Measurements from ENCODE around the gene RALB. TPM values are rescaled to one million over a fixed set of nuclear protein-coding genes. Genes with fewer than 3 reads are reported as not detected.

RALB gene
- total and polyA plus RNA-seq, 2 of the 4 experiments (the other 2 are of a cell fraction): 53.6 to 54.7 TPM

GRCh38 chr2:120222186-120223033, 30.2 kb upstream of the RALB start:
- H3K9me1 ChIP-seq (ENCODE audit: insufficient read depth, low read length): peaks cover 8% of the 10 kb centered on the region; the same call in 1 of the 2 replicates
- H2AK9ac ChIP-seq (replicated peaks; ENCODE audit: low read depth, low read length, poor library complexity): peak overlapping the region; percentile 97
- H4K8ac ChIP-seq (ENCODE audit: low read depth in 2 of 2, low read length in 2 of 2): peak overlapping the region; percentile 94 to 99
- H3K36me3 ChIP-seq (ENCODE audit: control insufficient read depth, insufficient read depth, low read length): peaks cover 7% of the 10 kb centered on the region; the same call in 1 of the 2 replicates
- intact Hi-C loops (cut with micrococcal nuclease) (no loop called here), dilution Hi-C loops (cut with HindIII; ENCODE audit: low sequenced_read_pairs, unreplicated experiment) (no loop called here), in situ Hi-C loops (cut with MboI; ENCODE audit: low sequenced_read_pairs) (no loop called here)
- H3K4me2 ChIP-seq (ENCODE audit: low read depth, low read length): peak overlapping the region; percentile 74
- 94% methylated on average over 21 of the region's 49 CpGs; no CpG with 5 or more reads in 1 of the 2 experiments for WGBS, 2 experiments (ENCODE audit: extremely low coverage in 2 of 2, insufficient read length in 1 of 2)
- peak overlapping the region; percentile 89 for H3K4ac ChIP-seq (ENCODE audit: low read depth, low read length)
- peak overlapping the region; percentile 81 for H3K4me3 ChIP-seq (ENCODE audit: insufficient read depth, low read depth, low read length)
- no peak overlapping the region for H2BK20ac ChIP-seq (ENCODE audit: low read depth, low read length)
- BruUV-seq (replicated peaks): no TSS peak
- H3K9me3 ChIP-seq (ENCODE audit: control insufficient read depth, insufficient read depth, low read length): peaks cover 7% of the 10 kb centered on the region
- no peak overlapping the region for H3K9ac ChIP-seq (ENCODE audit: low read depth, low read length)
- peak overlapping the region; percentile 33; the same call in 1 of the 2 replicates for H3K23ac ChIP-seq (ENCODE audit: low read depth, low read length)
- H3K27me3 ChIP-seq (ENCODE audit: control insufficient read depth, insufficient read depth, low read length): peaks cover under 1% of the 10 kb centered on the region; the same call in 1 of the 2 replicates
- ChIA-PET CTCF (no interaction called here), POLR2A (ENCODE audit: unreplicated experiment) (interaction anchor here (0.5 kb wide), 1 partner anchor 9 kb away, joined by 3 read pairs; no protein-coding TSS in a partner anchor)
- no peak for DNase-seq
- H2BK5ac ChIP-seq (ENCODE audit: low read depth, low read length, poor library complexity, severe bottlenecking): peak overlapping the region; percentile 95
- peak overlapping the region; percentile 89 for H4K5ac ChIP-seq (ENCODE audit: low read depth, low read length)
- H3K18ac ChIP-seq (ENCODE audit: low read depth, low read length): peak overlapping the region; percentile 20; the same call in 1 of the 2 replicates
- peak overlapping the region; percentile 36; the same call in 1 of the 2 replicates for H3K27ac ChIP-seq (ENCODE audit: insufficient read depth, low read length)
- no peak overlapping the region; the same call in 1 of the 3 replicates for H2BK15ac ChIP-seq (ENCODE audit: low read depth, low read length)
- H2AFZ ChIP-seq (replicated peaks; ENCODE audit: low read length, poor library complexity): peak overlapping the region; percentile 97
- peak overlapping the region; percentile 94 for H2AK5ac ChIP-seq (ENCODE audit: low read depth, low read length)
- H3K14ac ChIP-seq (replicated peaks; ENCODE audit: low read depth, low read length): peak overlapping the region; percentile 83
- peak overlapping the region; percentile 84 for H4K91ac ChIP-seq (ENCODE audit: insufficient read depth, low read depth, low read length)
- H3K56ac ChIP-seq (ENCODE audit: extremely low read depth, insufficient read depth, low read length): peak overlapping the region; percentile 49; the same call in 1 of the 2 replicates
- H4K20me1 ChIP-seq (ENCODE audit: insufficient read depth, low read length): no peaks in the 10 kb centered on the region; the same call in 1 of the 2 replicates
- peaks cover 12% of the 10 kb centered on the region for H3K4me1 ChIP-seq (ENCODE audit: control insufficient read depth, insufficient read depth, low read length)
- peaks cover 26 to 38% of the 10 kb centered on the region in 2 experiments for H3K79me1 ChIP-seq (ENCODE audit: low read depth in 1 of 2, low read length in 2 of 2)
- H2BK120ac ChIP-seq (ENCODE audit: low read depth, low read length): peak overlapping the region; percentile 13; the same call in 1 of the 2 replicates
- ATAC-seq (ENCODE audit: low read depth): no peak
- TF ChIP-seq RAD21 (IDR thresholded peaks at IDR 0.05; ENCODE audit: low read length): no peak
- no peak for TF ChIP-seq MAFK (IDR thresholded peaks at IDR 0.05; ENCODE audit: low read depth, low read length)
- TF ChIP-seq, protein P1, sequence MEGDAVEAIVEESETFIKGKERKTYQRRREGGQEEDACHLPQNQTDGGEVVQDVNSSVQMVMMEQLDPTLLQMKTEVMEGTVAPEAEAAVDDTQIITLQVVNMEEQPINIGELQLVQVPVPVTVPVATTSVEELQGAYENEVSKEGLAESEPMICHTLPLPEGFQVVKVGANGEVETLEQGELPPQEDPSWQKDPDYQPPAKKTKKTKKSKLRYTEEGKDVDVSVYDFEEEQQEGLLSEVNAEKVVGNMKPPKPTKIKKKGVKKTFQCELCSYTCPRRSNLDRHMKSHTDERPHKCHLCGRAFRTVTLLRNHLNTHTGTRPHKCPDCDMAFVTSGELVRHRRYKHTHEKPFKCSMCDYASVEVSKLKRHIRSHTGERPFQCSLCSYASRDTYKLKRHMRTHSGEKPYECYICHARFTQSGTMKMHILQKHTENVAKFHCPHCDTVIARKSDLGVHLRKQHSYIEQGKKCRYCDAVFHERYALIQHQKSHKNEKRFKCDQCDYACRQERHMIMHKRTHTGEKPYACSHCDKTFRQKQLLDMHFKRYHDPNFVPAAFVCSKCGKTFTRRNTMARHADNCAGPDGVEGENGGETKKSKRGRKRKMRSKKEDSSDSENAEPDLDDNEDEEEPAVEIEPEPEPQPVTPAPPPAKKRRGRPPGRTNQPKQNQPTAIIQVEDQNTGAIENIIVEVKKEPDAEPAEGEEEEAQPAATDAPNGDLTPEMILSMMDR (conservative IDR thresholded peaks at IDR 0.05; ENCODE audit: low read depth, low read length): no peak
- TF ChIP-seq BHLHE40 (IDR thresholded peaks at IDR 0.05; ENCODE audit: low read depth, low read length): no peak
- TF ChIP-seq, protein P2, sequence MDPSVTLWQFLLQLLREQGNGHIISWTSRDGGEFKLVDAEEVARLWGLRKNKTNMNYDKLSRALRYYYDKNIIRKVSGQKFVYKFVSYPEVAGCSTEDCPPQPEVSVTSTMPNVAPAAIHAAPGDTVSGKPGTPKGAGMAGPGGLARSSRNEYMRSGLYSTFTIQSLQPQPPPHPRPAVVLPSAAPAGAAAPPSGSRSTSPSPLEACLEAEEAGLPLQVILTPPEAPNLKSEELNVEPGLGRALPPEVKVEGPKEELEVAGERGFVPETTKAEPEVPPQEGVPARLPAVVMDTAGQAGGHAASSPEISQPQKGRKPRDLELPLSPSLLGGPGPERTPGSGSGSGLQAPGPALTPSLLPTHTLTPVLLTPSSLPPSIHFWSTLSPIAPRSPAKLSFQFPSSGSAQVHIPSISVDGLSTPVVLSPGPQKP (IDR thresholded peaks at IDR 0.05; ENCODE audit: borderline replicate concordance, low read depth, low read length): no peak
- no peak for TF ChIP-seq NFE2L2 (IDR thresholded peaks at IDR 0.05; ENCODE audit: low read depth, low read length)
- no peak for TF ChIP-seq CHD1 (IDR thresholded peaks at IDR 0.05; ENCODE audit: low read depth, low read length)
- TF ChIP-seq POLR2A (IDR thresholded peaks at IDR 0.05; ENCODE audit: low read depth, low read length): no peak
- no peak for TF ChIP-seq RCOR1 (IDR thresholded peaks at IDR 0.05; ENCODE audit: insufficient replicate concordance, low read length)
- TF ChIP-seq SMC3 (IDR thresholded peaks at IDR 0.05; ENCODE audit: low read depth, low read length): no peak
- no peak for TF ChIP-seq MAZ (IDR thresholded peaks at IDR 0.05; ENCODE audit: borderline replicate concordance, low read depth, low read length)
- TF ChIP-seq RFX5 (IDR thresholded peaks at IDR 0.05; ENCODE audit: low read depth, low read length): no peak
- TF ChIP-seq CEBPB (IDR thresholded peaks at IDR 0.05; ENCODE audit: low read depth, low read length): no peak
- no peak for TF ChIP-seq FOS (IDR thresholded peaks at IDR 0.05; ENCODE audit: low read depth, low read length)
